Measurements from ENCODE around the gene MEGF8.

The MEGF8 gene

GRCh38 chr19:42422092-42422900, 96.9 kb downstream of the MEGF8 start:
- no peak overlapping the region for H2AK5ac ChIP-seq (ENCODE audit: low read length, severe bottlenecking)
- H3K4me3 ChIP-seq (ENCODE audit: insufficient read depth in 1 of 2, low read depth in 1 of 2, low read length in 2 of 2), result peak overlapping the region; percentile 68 to 82

GRCh38 chr19:42422901-42423461, 97.5 kb downstream of the MEGF8 start:
- no peak overlapping the region for H4K91ac ChIP-seq (ENCODE audit: low read length)
- no peak for DNase-seq
- peak overlapping the region; percentile 68 to 82 for H3K4me3 ChIP-seq (ENCODE audit: insufficient read depth in 1 of 2, low read depth in 1 of 2, low read length in 2 of 2)
- 10% methylated on average over 38 of the region's 38 CpGs for WGBS
- H3K9ac ChIP-seq (ENCODE audit: low read length), result peak overlapping the region; percentile 68
- peaks cover 2% of the 10 kb centered on the region for H3K79me1 ChIP-seq (replicated peaks; ENCODE audit: low read length, poor library complexity, severe bottlenecking)
- H3K18ac ChIP-seq (ENCODE audit: low read depth in 1 of 2, low read length in 2 of 2), result peak overlapping the region; percentile 46 to 85
- peaks cover 14 to 17% of the 10 kb centered on the region in 2 experiments for H3K27me3 ChIP-seq (ENCODE audit: control insufficient read depth in 1 of 2, insufficient read depth in 1 of 2, low read length in 2 of 2)
- peak overlapping the region in 1 of 2 experiments; percentile 51 for H3K23ac ChIP-seq (ENCODE audit: low read length in 2 of 2)
- peak overlapping the region; percentile 71 for H2BK15ac ChIP-seq (ENCODE audit: low read depth, poor library complexity, severe bottlenecking)
- no peak overlapping the region for H2AK5ac ChIP-seq (ENCODE audit: low read length, severe bottlenecking)
- H3K36me3 ChIP-seq (ENCODE audit: control insufficient read depth in 1 of 2, insufficient read depth in 2 of 2, low read depth in 1 of 2, low read length in 2 of 2), result no peaks in the 10 kb centered on the region
- peak overlapping the region; percentile 96 for H3K4me2 ChIP-seq (ENCODE audit: low read length, poor library complexity, severe bottlenecking)
- H3K27ac ChIP-seq (ENCODE audit: low read length, poor library complexity, severe bottlenecking), result no peak overlapping the region
- H3K4ac ChIP-seq (ENCODE audit: low read depth in 1 of 2, low read length in 2 of 2), result peak overlapping the region; percentile 42 to 52
- H2BK5ac ChIP-seq (ENCODE audit: low read depth, low read length, poor library complexity, severe bottlenecking), result no peak overlapping the region
- H3K4me1 ChIP-seq (ENCODE audit: control insufficient read depth, insufficient read depth, low read depth, low read length), result peaks cover 17% of the 10 kb centered on the region
- peak overlapping the region in 1 of 2 experiments; percentile 81 for H2BK12ac ChIP-seq (ENCODE audit: low read length in 2 of 2)
- H4K8ac ChIP-seq (ENCODE audit: low read length), result peak overlapping the region; percentile 31
- H3K9me3 ChIP-seq (ENCODE audit: control insufficient read depth, low read length), result no peaks in the 10 kb centered on the region
- H2AFZ ChIP-seq (ENCODE audit: low read depth, low read length), result peak overlapping the region; percentile 98
- H2BK120ac ChIP-seq (ENCODE audit: low read depth, low read length), result no peak overlapping the region
- peak overlapping the region in 1 of 2 experiments; percentile 49 for H3K14ac ChIP-seq (ENCODE audit: low read length in 2 of 2)

More at GRCh38 chr19:42422092-42422900, 96.9 kb downstream of the MEGF8 start:
- H3K4me2 ChIP-seq (ENCODE audit: low read length, poor library complexity, severe bottlenecking), result peak overlapping the region; percentile 96
- H3K4ac ChIP-seq (ENCODE audit: low read depth in 1 of 2, low read length in 2 of 2), result no peak overlapping the region
- WGBS, result 92% methylated on average over 14 of the region's 17 CpGs
- peaks cover 14 to 17% of the 10 kb centered on the region in 2 experiments for H3K27me3 ChIP-seq (ENCODE audit: control insufficient read depth in 1 of 2, insufficient read depth in 1 of 2, low read length in 2 of 2)
- H3K4me1 ChIP-seq (ENCODE audit: control insufficient read depth, insufficient read depth, low read depth, low read length), result peaks cover 17% of the 10 kb centered on the region
- no peak overlapping the region for H3K18ac ChIP-seq (ENCODE audit: low read depth in 1 of 2, low read length in 2 of 2)
- no peaks in the 10 kb centered on the region for H3K36me3 ChIP-seq (ENCODE audit: control insufficient read depth in 1 of 2, insufficient read depth in 2 of 2, low read depth in 1 of 2, low read length in 2 of 2)
- no peak overlapping the region for H2AFZ ChIP-seq (ENCODE audit: low read depth, low read length)
- H3K9ac ChIP-seq (ENCODE audit: low read length), result peak overlapping the region; percentile 68
- H3K27ac ChIP-seq (ENCODE audit: low read length, poor library complexity, severe bottlenecking), result no peak overlapping the region
- no peak overlapping the region for H2BK15ac ChIP-seq (ENCODE audit: low read depth, poor library complexity, severe bottlenecking)
- H2BK5ac ChIP-seq (ENCODE audit: low read depth, low read length, poor library complexity, severe bottlenecking), result no peak overlapping the region
- H3K9me3 ChIP-seq (ENCODE audit: control insufficient read depth, low read length), result no peaks in the 10 kb centered on the region
- peaks cover 2% of the 10 kb centered on the region for H3K79me1 ChIP-seq (replicated peaks; ENCODE audit: low read length, poor library complexity, severe bottlenecking)
- no peak overlapping the region for H4K91ac ChIP-seq (ENCODE audit: low read length)
- H3K23ac ChIP-seq (ENCODE audit: low read length in 2 of 2), result no peak overlapping the region
- H2BK120ac ChIP-seq (ENCODE audit: low read depth, low read length), result no peak overlapping the region
- no peak for DNase-seq
- no peak overlapping the region for H3K14ac ChIP-seq (ENCODE audit: low read length in 2 of 2)
- H2BK12ac ChIP-seq (ENCODE audit: low read length in 2 of 2), result no peak overlapping the region
- H4K8ac ChIP-seq (ENCODE audit: low read length), result peak overlapping the region; percentile 31

- WGBS, result 17% methylated on average over 60 of the region's 65 CpGs
- H4K91ac ChIP-seq (ENCODE audit: low read length), result no peak overlapping the region
Observed at GRCh38 chr19:42423462-42424344, 98.3 kb downstream of the MEGF8 start.

More at GRCh38 chr19:42423462-42424344, 98.3 kb downstream of the MEGF8 start:
- Histone ChIP-seq H3K4ac (ENCODE audit: low read depth in 1 of 2, low read length in 2 of 2) (peak overlapping the region; percentile 42 to 52), H2BK5ac (ENCODE audit: low read depth, low read length, poor library complexity, severe bottlenecking) (no peak overlapping the region), H3K79me1 (replicated peaks; ENCODE audit: low read length, poor library complexity, severe bottlenecking) (peaks cover 2% of the 10 kb centered on the region), H3K4me2 (ENCODE audit: low read length, poor library complexity, severe bottlenecking) (peak overlapping the region; percentile 96), H2AK5ac (ENCODE audit: low read length, severe bottlenecking) (no peak overlapping the region), H2BK12ac (ENCODE audit: low read length in 2 of 2) (peak overlapping the region; percentile 21 to 81), H2BK15ac (ENCODE audit: low read depth, poor library complexity, severe bottlenecking) (peak overlapping the region; percentile 71), H3K4me3 (ENCODE audit: insufficient read depth in 1 of 2, low read depth in 1 of 2, low read length in 2 of 2) (peak overlapping the region; percentile 68 to 82), H3K14ac (ENCODE audit: low read length in 2 of 2) (no peak overlapping the region), H3K9me3 (ENCODE audit: control insufficient read depth, low read length) (no peaks in the 10 kb centered on the region), H3K9ac (ENCODE audit: low read length) (peak overlapping the region; percentile 68), H2AFZ (ENCODE audit: low read depth, low read length) (peak overlapping the region; percentile 98), H4K8ac (ENCODE audit: low read length) (peak overlapping the region; percentile 85), H3K18ac (ENCODE audit: low read depth in 1 of 2, low read length in 2 of 2) (peak overlapping the region; percentile 46 to 85), H3K27me3 (ENCODE audit: control insufficient read depth in 1 of 2, insufficient read depth in 1 of 2, low read length in 2 of 2) (peaks cover 14 to 17% of the 10 kb centered on the region in 2 experiments), H2BK120ac (ENCODE audit: low read depth, low read length) (peak overlapping the region; percentile 62), H3K4me1 (ENCODE audit: control insufficient read depth, insufficient read depth, low read depth, low read length) (peaks cover 17% of the 10 kb centered on the region), H3K27ac (ENCODE audit: low read length, poor library complexity, severe bottlenecking) (no peak overlapping the region), H3K23ac (ENCODE audit: low read length in 2 of 2) (peak overlapping the region in 1 of 2 experiments; percentile 51), H3K36me3 (ENCODE audit: control insufficient read depth in 1 of 2, insufficient read depth in 2 of 2, low read depth in 1 of 2, low read length in 2 of 2) (no peaks in the 10 kb centered on the region)
- peak; percentile 94 for DNase-seq
